ENCODE data around the gene CRTC1. TPM values are rescaled to one million over a fixed set of nuclear protein-coding genes. Genes with fewer than 3 reads are reported as not detected.

The CRTC1 gene
- total and polyA plus RNA-seq, 9 donors: 4.3 to 18.7 (median 14.7) TPM

DNA sequence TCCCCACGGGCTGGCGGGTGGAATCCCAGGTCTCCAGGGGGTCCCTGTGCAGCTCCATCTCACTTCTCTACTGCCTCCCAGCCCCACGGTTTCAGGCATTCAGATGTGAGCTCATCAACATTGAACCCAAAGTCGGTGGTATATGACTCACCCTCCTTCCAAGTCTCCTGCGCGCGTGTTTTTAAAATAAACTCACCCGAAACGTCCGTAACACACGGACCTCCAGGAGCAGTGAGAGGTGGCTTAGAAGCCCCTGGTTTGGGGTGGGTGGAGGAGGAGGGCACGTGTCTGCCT lies 14.0 kb upstream of the CRTC1 start:
- Histone ChIP-seq H3K27me3 (ENCODE audit: control insufficient read depth, insufficient read depth, low read length) (no peaks in the 10 kb centered on the region), H3K27ac (ENCODE audit: low read length) (no peak overlapping the region), H3K4me3 (ENCODE audit: low read length) (no peak overlapping the region), H3K9me3 (replicated peaks; ENCODE audit: control insufficient read depth, low read depth, low read length) (no peaks in the 10 kb centered on the region), H3K4me1 (ENCODE audit: control insufficient read depth, insufficient read depth, low read length) (peaks cover 37% of the 10 kb centered on the region), H3K36me3 (ENCODE audit: control insufficient read depth, insufficient read depth, low read length) (peaks cover 26% of the 10 kb centered on the region)
- no peak for DNase-seq
- 69% methylated on average over 3 of the region's 12 CpGs for WGBS (ENCODE audit: insufficient coverage)

GRCh38 chr19:18669883-18670282 lies 13.6 kb upstream of the CRTC1 start:
- Histone ChIP-seq H3K4me1 (ENCODE audit: control insufficient read depth, insufficient read depth, low read length) (peaks cover 40% of the 10 kb centered on the region), H3K27me3 (ENCODE audit: control insufficient read depth, insufficient read depth, low read length) (no peaks in the 10 kb centered on the region)
- WGBS (ENCODE audit: insufficient coverage): 84% methylated on average over 10 of the region's 11 CpGs

DNA sequence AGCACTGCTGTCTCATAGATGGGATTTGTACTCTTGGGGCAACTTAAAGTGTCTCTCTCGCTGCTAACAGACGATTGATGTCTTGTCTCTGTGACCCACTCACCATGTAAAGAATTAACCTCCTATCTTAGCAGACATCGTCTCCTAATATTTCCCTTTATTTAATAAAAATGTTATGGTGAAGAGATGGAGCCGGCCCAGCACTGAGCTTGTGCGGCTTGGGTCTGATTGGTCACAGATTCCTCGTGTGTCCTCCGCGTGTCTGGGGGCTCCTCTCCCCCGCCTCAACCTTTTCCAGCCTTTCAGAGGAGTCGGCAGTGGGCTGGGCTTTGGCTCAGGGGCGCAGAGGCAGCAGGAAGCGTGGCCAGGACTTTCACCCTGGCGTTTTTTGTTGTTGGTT lies 13.2 kb upstream of the CRTC1 start:
- peaks cover 5% of the 10 kb centered on the region for H3K9me3 ChIP-seq (replicated peaks; ENCODE audit: control insufficient read depth, low read depth, low read length)
- peaks cover 24% of the 10 kb centered on the region for H3K36me3 ChIP-seq (ENCODE audit: control insufficient read depth, insufficient read depth, low read length)
- peak; percentile 67 for DNase-seq
- WGBS (ENCODE audit: insufficient coverage): no CpG with 5 or more reads among the region's 13 CpGs
- H3K27me3 ChIP-seq (ENCODE audit: control insufficient read depth, insufficient read depth, low read length): no peaks in the 10 kb centered on the region
- no peak overlapping the region for H3K27ac ChIP-seq (ENCODE audit: low read length)
- no peak overlapping the region for H3K4me3 ChIP-seq (ENCODE audit: low read length)
- peaks cover 41% of the 10 kb centered on the region for H3K4me1 ChIP-seq (ENCODE audit: control insufficient read depth, insufficient read depth, low read length)

More at GRCh38 chr19:18669883-18670282, 13.6 kb upstream of the CRTC1 start:
- Histone ChIP-seq H3K9me3 (replicated peaks; ENCODE audit: control insufficient read depth, low read depth, low read length) (peaks cover 4% of the 10 kb centered on the region), H3K4me3 (ENCODE audit: low read length) (no peak overlapping the region), H3K27ac (ENCODE audit: low read length) (no peak overlapping the region), H3K36me3 (ENCODE audit: control insufficient read depth, insufficient read depth, low read length) (peaks cover 26% of the 10 kb centered on the region)
- no peak for DNase-seq

GRCh38 chr19:18671303-18672043 lies 12.0 kb upstream of the CRTC1 start:
- WGBS (ENCODE audit: insufficient coverage): 48% methylated on average over 26 of the region's 35 CpGs
- peak; percentile 49 for DNase-seq
- H3K27ac ChIP-seq (ENCODE audit: low read length): peak overlapping the region; percentile 20

DNA sequence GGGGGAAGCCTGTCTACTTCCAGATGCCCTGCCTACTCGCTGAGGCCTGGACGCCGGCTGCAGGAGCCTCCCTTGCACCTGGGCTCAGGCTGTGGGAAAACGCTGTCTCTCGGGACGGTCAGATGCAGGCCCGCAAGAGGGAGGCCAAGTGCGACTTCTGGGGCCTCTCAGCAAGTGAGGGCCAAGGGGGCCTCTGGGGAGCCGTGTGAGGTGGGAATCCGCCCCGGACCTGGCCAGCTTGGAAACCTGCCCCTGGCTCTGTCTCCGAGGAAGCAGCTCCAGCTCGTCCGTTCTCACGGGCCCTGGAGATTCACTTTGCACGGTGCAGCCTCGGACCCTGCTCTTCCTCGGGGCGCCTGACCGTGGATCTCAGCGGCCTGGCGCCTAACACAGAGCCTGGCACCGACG lies 11.4 kb upstream of the CRTC1 start:
- Histone ChIP-seq H3K27ac (ENCODE audit: low read length) (peak overlapping the region; percentile 37), H3K4me3 (ENCODE audit: low read length) (no peak overlapping the region)
- DNase-seq: peak; percentile 59

More at GRCh38 chr19:18671303-18672043, 12.0 kb upstream of the CRTC1 start:
- Histone ChIP-seq H3K4me1 (ENCODE audit: control insufficient read depth, insufficient read depth, low read length) (peaks cover 38% of the 10 kb centered on the region), H3K9me3 (replicated peaks; ENCODE audit: control insufficient read depth, low read depth, low read length) (peaks cover 5% of the 10 kb centered on the region), H3K36me3 (ENCODE audit: control insufficient read depth, insufficient read depth, low read length) (peaks cover 19% of the 10 kb centered on the region), H3K4me3 (ENCODE audit: low read length) (no peak overlapping the region), H3K27me3 (ENCODE audit: control insufficient read depth, insufficient read depth, low read length) (no peaks in the 10 kb centered on the region)

DNA sequence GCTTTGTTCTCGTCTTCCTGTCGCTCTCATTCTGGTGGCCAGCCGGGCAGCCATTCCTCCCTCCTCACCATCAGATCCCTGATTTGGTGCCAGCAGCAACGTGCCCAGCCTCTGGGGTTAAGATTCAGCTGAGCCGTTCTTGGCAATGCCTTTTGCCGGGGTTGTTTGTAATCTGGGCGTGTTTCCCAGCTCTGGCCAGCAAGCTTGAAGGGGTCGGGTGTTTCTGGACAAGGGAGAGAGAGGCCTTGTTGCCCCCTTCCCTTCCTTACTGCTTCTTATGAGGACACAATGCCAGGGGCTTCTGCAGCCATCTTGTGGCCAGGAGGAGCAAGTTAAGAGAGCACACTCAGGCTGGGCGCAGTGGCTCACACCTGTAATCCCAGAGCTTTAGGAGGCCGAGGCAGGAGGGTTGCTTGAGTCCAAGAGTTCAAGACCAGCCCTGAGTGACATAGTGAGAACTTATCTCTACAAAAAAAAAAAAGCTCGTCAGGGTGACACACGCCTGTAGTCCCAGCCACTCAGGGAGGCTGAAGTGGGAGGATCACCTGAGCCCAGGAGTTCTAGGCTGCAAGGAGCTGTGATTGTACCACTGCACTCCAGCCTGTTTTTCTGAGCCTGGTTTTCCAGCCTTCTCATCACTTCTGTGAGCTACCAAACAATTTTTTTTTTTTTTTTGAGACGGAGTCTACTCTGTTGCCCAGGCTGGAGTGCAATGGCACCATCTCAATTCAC lies 10.7 kb upstream of the CRTC1 start:
- peak; percentile 82 for DNase-seq
- WGBS (ENCODE audit: insufficient coverage): 31% methylated on average over 7 of the region's 13 CpGs
- H3K27ac ChIP-seq (ENCODE audit: low read length): peak overlapping the region; percentile 37
- H3K36me3 ChIP-seq (ENCODE audit: control insufficient read depth, insufficient read depth, low read length): peaks cover 16% of the 10 kb centered on the region
- H3K4me3 ChIP-seq (ENCODE audit: low read length): no peak overlapping the region
- H3K27me3 ChIP-seq (ENCODE audit: control insufficient read depth, insufficient read depth, low read length): no peaks in the 10 kb centered on the region
- peaks cover 5% of the 10 kb centered on the region for H3K9me3 ChIP-seq (replicated peaks; ENCODE audit: control insufficient read depth, low read depth, low read length)
- peaks cover 48% of the 10 kb centered on the region for H3K4me1 ChIP-seq (ENCODE audit: control insufficient read depth, insufficient read depth, low read length)

More for the DNA sequence above, 11.4 kb upstream of the CRTC1 start:
- WGBS (ENCODE audit: insufficient coverage): 21% methylated on average over 20 of the region's 24 CpGs
- Histone ChIP-seq H3K27me3 (ENCODE audit: control insufficient read depth, insufficient read depth, low read length) (no peaks in the 10 kb centered on the region), H3K4me1 (ENCODE audit: control insufficient read depth, insufficient read depth, low read length) (peaks cover 42% of the 10 kb centered on the region), H3K9me3 (replicated peaks; ENCODE audit: control insufficient read depth, low read depth, low read length) (peaks cover 5% of the 10 kb centered on the region), H3K36me3 (ENCODE audit: control insufficient read depth, insufficient read depth, low read length) (peaks cover 16% of the 10 kb centered on the region)

DNA sequence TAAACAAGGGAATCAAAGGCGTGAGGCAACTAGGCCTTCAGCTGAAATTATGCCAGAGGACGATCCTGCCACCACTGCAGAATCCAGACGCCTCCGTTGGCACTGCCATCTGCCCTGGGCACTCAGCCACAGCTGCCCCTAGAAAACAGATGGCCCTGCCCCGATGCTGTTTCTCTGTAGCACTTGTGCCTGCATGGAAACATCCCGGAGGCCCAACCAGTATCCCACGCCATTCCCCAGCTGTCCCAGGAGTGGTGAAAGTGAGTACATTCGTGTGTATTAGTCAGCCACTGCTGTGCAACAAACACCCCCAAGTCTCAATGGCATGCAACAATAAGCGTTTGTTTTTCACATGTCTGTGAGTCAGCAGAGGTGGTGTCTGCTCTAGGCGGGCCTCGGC lies 8.9 kb upstream of the CRTC1 start:
- Histone ChIP-seq H3K27ac (ENCODE audit: low read length) (peak overlapping the region; percentile 47), H3K4me1 (ENCODE audit: control insufficient read depth, insufficient read depth, low read length) (peaks cover 56% of the 10 kb centered on the region), H3K9me3 (replicated peaks; ENCODE audit: control insufficient read depth, low read depth, low read length) (peaks cover 5% of the 10 kb centered on the region), H3K36me3 (ENCODE audit: control insufficient read depth, insufficient read depth, low read length) (no peaks in the 10 kb centered on the region), H3K4me3 (ENCODE audit: low read length) (no peak overlapping the region), H3K27me3 (ENCODE audit: control insufficient read depth, insufficient read depth, low read length) (no peaks in the 10 kb centered on the region)
- WGBS (ENCODE audit: insufficient coverage): 80% methylated on average over 6 of the region's 11 CpGs
- DNase-seq: peak; percentile 74

DNA sequence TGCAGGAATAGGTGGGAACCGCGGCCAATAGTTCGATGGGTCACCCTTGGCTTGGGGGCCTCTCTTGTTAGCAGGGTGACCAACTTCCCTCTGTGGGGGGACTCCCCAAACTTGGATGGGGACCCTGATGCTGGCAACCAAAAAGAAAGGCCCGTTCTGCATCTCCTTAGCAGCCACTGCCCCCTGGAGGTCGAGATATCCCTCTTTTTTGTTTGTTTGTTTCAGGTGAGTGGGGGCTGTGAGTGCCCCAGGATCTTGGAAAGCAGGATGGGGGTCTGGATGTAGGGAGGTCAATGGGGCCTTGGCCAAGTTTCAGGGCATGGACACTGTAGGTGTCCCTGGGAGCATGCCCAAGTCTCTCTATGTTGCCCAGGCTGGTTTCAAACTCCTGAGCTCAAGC lies 7.7 kb upstream of the CRTC1 start:
- no peak for DNase-seq
- peaks cover 49% of the 10 kb centered on the region for H3K4me1 ChIP-seq (ENCODE audit: control insufficient read depth, insufficient read depth, low read length)
- 40% methylated on average over 5 of the region's 5 CpGs for WGBS (ENCODE audit: insufficient coverage)
- peaks cover 5% of the 10 kb centered on the region for H3K9me3 ChIP-seq (replicated peaks; ENCODE audit: control insufficient read depth, low read depth, low read length)
- no peak overlapping the region for H3K27ac ChIP-seq (ENCODE audit: low read length)
- H3K4me3 ChIP-seq (ENCODE audit: low read length): no peak overlapping the region
- H3K27me3 ChIP-seq (ENCODE audit: control insufficient read depth, insufficient read depth, low read length): no peaks in the 10 kb centered on the region
- no peaks in the 10 kb centered on the region for H3K36me3 ChIP-seq (ENCODE audit: control insufficient read depth, insufficient read depth, low read length)

GRCh38 chr19:18676692-18677091 lies 6.8 kb upstream of the CRTC1 start:
- no peak for DNase-seq
- Histone ChIP-seq H3K36me3 (ENCODE audit: control insufficient read depth, insufficient read depth, low read length) (no peaks in the 10 kb centered on the region), H3K4me3 (ENCODE audit: low read length) (no peak overlapping the region), H3K27me3 (ENCODE audit: control insufficient read depth, insufficient read depth, low read length) (no peaks in the 10 kb centered on the region), H3K9me3 (replicated peaks; ENCODE audit: control insufficient read depth, low read depth, low read length) (peaks cover 5% of the 10 kb centered on the region), H3K27ac (ENCODE audit: low read length) (no peak overlapping the region), H3K4me1 (ENCODE audit: control insufficient read depth, insufficient read depth, low read length) (peaks cover 40% of the 10 kb centered on the region)
- WGBS (ENCODE audit: insufficient coverage): 96% methylated on average over 5 of the region's 7 CpGs

DNA sequence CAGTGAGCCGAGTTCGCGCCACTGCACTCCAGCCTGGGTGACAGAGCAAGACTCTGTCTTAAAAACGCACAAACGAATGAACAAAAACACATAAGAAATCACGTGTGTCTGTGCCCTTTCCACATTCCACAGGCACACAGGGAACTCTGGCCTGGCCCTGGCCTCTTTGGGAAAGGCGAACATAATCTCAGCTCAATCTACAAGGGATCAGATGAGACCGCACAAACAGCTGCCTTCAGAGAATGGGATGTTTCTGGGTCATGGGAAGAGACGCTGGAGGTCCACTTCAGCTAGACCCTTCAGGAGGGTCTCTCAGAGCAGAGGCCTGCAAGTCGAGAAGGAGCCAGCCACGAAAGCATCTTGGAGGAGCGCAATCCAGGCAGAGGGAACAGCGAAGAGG lies 6.3 kb upstream of the CRTC1 start:
- 74% methylated on average over 11 of the region's 13 CpGs for WGBS (ENCODE audit: insufficient coverage)
- Histone ChIP-seq H3K4me1 (ENCODE audit: control insufficient read depth, insufficient read depth, low read length) (peaks cover 36% of the 10 kb centered on the region), H3K9me3 (replicated peaks; ENCODE audit: control insufficient read depth, low read depth, low read length) (peaks cover 5% of the 10 kb centered on the region), H3K27ac (ENCODE audit: low read length) (no peak overlapping the region), H3K36me3 (ENCODE audit: control insufficient read depth, insufficient read depth, low read length) (no peaks in the 10 kb centered on the region), H3K27me3 (ENCODE audit: control insufficient read depth, insufficient read depth, low read length) (no peaks in the 10 kb centered on the region), H3K4me3 (ENCODE audit: low read length) (no peak overlapping the region)
- DNase-seq: no peak
